Naive B cell (primary cell): ENCODE data around the gene COL25A1. TPM values are rescaled to one million over a fixed set of nuclear protein-coding genes. Genes with fewer than 3 reads are reported as not detected.
"Not testable (repeated sequence)": the region's sequence is repeated elsewhere in the genome, so short reads cannot be mapped to it uniquely, and the experiment has no call there.

Source experiments
- ATAC-seq, 2 donors: fragments of 150-1000 bp; cut with Tn5 transposase; 2 replicates each; pipeline ENCODE4 v1.10.0; 2021; ENCODE audit warnings: low read depth in 2 of 2, mild to moderate bottlenecking in 2 of 2, moderate library complexity in 2 of 2
- DNase-seq: peaks from one replicate; pipeline ENCODE4 v3.0.0; 2022
- H3K27ac Mint-ChIP-seq, 6 donors: one replicate each; pipeline ENCODE4 v1.8.0; 2020 to 2022; ENCODE audit warnings: mild to moderate bottlenecking in 6 of 6, mixed read lengths in 6 of 6, moderate library complexity in 5 of 6, inconsistent platforms in 2 of 6
- H3K27me3 Mint-ChIP-seq, 3 donors: one replicate each; pipeline ENCODE4 v1.8.0; 2021 to 2022; ENCODE audit warnings: mixed read lengths in 3 of 3, mild to moderate bottlenecking in 1 of 3
- H3K36me3 Mint-ChIP-seq, 2 donors: one replicate each; pipeline ENCODE4 v1.8.0; 2020 to 2022; ENCODE audit warnings: mixed read lengths in 2 of 2, inconsistent platforms in 1 of 2, mild to moderate bottlenecking in 1 of 2
- H3K4me1 Mint-ChIP-seq, 3 donors: one replicate each; pipeline ENCODE4 v1.8.0; 2020 to 2022; ENCODE audit warnings: mixed read lengths in 3 of 3, inconsistent platforms in 1 of 3, mild to moderate bottlenecking in 1 of 3, moderate library complexity in 1 of 3
- H3K4me3 Mint-ChIP-seq, 8 donors: one replicate each; pipeline ENCODE4 v1.8.0; 2020 to 2022; ENCODE audit warnings: mild to moderate bottlenecking in 8 of 8, mixed read lengths in 8 of 8, moderate library complexity in 8 of 8, inconsistent platforms in 2 of 8
- H3K9me3 Mint-ChIP-seq, 7 donors: one replicate each; pipeline ENCODE4 v1.8.0; 2020 to 2022; ENCODE audit warnings: mixed read lengths in 7 of 7, mild to moderate bottlenecking in 5 of 7, inconsistent platforms in 2 of 7, moderate library complexity in 1 of 7
- polyA plus RNA-seq, 6 donors: library from polyadenylated mRNA; unstranded; fragments of 300-500 nt; fragmentation: Illumina TruSeq; gene quantifications; one replicate each; pipeline ENCODE4 v1.2.3, GENCODE V29; 2021; ENCODE audit warnings: low read depth in 6 of 6

COL25A1 gene
- polyA plus RNA-seq, 6 donors from 2014 or later = not detected

DNA sequence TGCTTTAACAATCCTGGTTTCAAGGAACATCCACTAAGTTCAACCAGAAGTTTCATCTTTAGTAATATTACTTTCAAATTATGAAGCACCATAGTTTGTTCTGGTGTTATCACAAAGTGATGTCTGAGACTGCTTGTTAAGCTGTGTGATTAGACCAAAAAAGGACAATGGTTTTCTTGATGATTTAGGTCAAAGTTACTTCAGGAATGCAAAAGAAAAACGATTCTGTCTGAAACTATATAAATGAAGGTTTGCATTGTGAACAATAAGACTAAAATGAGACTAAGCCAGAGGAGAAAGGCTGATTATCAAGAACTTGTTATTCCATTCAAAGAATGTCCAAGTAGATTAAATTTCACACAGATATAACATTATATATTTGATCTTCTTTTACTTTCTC is 417.2 kb downstream of the COL25A1 start:
- Mint-ChIP-seq H3K4me3 (no peak overlapping the region), H3K9me3 (no peaks in the 10 kb centered on the region), H3K27me3 (no peaks in the 10 kb centered on the region), H3K4me1 (no peaks in the 10 kb centered on the region), H3K36me3 (no peaks in the 10 kb centered on the region), H3K27ac (no peak overlapping the region)
- no peak for ATAC-seq
- DNase-seq = no peak

DNA sequence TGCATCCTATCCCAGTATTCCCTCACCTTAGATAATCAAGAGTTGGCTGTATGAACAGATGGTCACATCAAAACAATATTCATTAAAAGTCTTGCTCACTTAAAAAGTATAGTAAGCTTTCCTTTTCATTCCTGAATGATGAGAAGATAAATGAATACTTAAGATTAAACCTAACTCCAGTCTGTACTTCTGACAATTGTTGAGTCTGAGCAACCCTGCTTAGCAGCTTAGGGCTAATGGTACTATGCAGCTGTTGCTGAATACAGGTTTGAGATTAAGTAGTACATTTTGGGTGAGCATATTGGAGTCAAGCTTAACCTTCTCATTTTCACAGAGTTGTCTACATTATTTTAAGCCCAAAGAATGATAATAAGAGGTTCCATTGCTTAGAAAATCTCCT is 417.9 kb downstream of the COL25A1 start:
- H3K36me3 Mint-ChIP-seq = no peaks in the 10 kb centered on the region
- H3K27ac Mint-ChIP-seq = no peak overlapping the region
- no peaks in the 10 kb centered on the region for H3K27me3 Mint-ChIP-seq
- H3K4me3 Mint-ChIP-seq = no peak overlapping the region
- no peaks in the 10 kb centered on the region for H3K9me3 Mint-ChIP-seq
- no peak for ATAC-seq
- no peak for DNase-seq
- H3K4me1 Mint-ChIP-seq = no peaks in the 10 kb centered on the region

DNA sequence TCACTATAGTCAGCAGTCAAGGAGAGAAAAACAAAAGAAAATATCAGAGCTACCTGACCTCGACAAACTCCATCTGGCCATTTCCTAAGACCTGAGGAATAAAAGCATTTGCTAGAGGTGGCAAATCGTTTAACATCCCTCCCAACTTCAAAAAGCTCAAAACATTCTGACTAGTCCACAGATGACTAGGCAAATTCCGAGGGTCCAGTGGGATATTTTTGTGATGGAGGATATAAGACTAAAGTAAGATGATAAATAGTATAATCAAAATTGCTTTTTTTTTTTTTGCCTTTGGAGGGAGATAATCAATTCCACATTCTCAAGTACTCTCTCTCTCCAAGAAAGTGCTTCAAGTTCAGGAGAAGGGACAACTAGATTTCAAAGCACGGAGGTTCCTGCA is 420.5 kb downstream of the COL25A1 start:
- Mint-ChIP-seq H3K36me3 (no peaks in the 10 kb centered on the region), H3K27me3 (no peaks in the 10 kb centered on the region), H3K4me3 (no peak overlapping the region), H3K9me3 (no peaks in the 10 kb centered on the region), H3K4me1 (no peaks in the 10 kb centered on the region), H3K27ac (no peak overlapping the region)
- ATAC-seq = no peak
- DNase-seq = no peak

DNA sequence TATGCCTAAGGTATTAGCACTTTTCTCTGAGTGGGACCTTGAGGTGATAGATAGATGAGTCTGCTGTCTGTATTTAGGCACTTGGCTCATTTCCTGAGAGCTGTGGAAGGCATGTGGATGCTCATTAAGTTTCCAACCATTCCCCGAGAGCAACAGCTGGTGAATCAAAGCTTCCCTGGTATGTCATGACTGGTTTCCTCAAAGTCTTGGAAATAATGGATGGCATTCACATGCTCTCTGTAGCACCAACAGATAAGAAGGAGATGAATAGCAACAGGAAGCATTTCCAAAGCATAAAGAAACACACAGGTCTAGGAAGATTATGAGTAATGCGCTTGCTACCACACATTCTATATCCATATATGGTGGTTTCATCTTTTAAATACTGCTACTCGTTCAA is 421.3 kb downstream of the COL25A1 start:
- H3K4me1 Mint-ChIP-seq = no peaks in the 10 kb centered on the region

GRCh38 chr4:108878806-108879205 is 423.7 kb downstream of the COL25A1 start:
- no peak overlapping the region for H3K27ac Mint-ChIP-seq
- peaks cover 0 to 5% (median 0%) of the 10 kb centered on the region in 3 donors for H3K27me3 Mint-ChIP-seq
- DNase-seq = no peak
- H3K9me3 Mint-ChIP-seq = no peaks in the 10 kb centered on the region
- H3K36me3 Mint-ChIP-seq = no peaks in the 10 kb centered on the region
- no peak for ATAC-seq
- no peak overlapping the region for H3K4me3 Mint-ChIP-seq
- H3K4me1 Mint-ChIP-seq = no peaks in the 10 kb centered on the region

More for the DNA sequence above, 421.3 kb downstream of the COL25A1 start:
- no peaks in the 10 kb centered on the region for H3K36me3 Mint-ChIP-seq
- H3K4me3 Mint-ChIP-seq = no peak overlapping the region
- ATAC-seq = no peak
- H3K27me3 Mint-ChIP-seq = no peaks in the 10 kb centered on the region
- no peaks in the 10 kb centered on the region for H3K9me3 Mint-ChIP-seq
- H3K27ac Mint-ChIP-seq = no peak overlapping the region
- no peak for DNase-seq

- Mint-ChIP-seq H3K4me3 (no peak overlapping the region), H3K4me1 (no peaks in the 10 kb centered on the region), H3K27ac (no peak overlapping the region), H3K9me3 (no peaks in the 10 kb centered on the region), H3K36me3 (no peaks in the 10 kb centered on the region), H3K27me3 (peaks cover 0 to 5% (median 0%) of the 10 kb centered on the region in 3 donors)
- ATAC-seq (no peak), DNase-seq (no peak)
These were observed 424.6 kb downstream of the COL25A1 start for GRCh38 chr4:108877821-108878220.

DNA sequence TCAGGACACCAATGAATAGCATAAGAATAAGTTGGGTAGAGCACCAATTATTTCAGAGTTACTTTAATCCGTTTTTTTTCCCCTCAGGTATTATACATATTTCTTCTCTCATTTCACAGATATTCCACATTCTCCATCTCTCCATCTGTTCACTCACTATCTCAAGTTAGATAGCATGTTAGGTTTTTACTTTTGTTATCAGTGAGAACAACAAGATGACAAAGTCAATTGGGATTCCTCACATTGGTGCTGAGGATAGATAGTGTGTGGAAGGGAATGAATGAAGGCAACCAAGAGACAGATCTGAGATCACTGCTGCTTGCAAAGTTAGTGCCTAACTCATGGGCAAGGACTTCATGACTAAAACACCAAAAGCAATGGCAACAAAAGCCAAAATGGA is 427.7 kb downstream of the COL25A1 start:
- ATAC-seq (no peak), DNase-seq (no peak)
- Mint-ChIP-seq H3K27ac (no peak overlapping the region), H3K9me3 (no peaks in the 10 kb centered on the region), H3K27me3 (peaks cover 0 to 8% (median 0%) of the 10 kb centered on the region in 3 donors), H3K4me3 (no peak overlapping the region), H3K36me3 (no peaks in the 10 kb centered on the region), H3K4me1 (no peaks in the 10 kb centered on the region)

- H3K9me3 Mint-ChIP-seq, H3K4me1 Mint-ChIP-seq, DNase-seq, H3K4me3 Mint-ChIP-seq, H3K27ac Mint-ChIP-seq, ATAC-seq, H3K36me3 Mint-ChIP-seq: not testable (repeated sequence)
- H3K27me3 Mint-ChIP-seq = peaks cover 12 to 24% (median 20%) of the 10 kb centered on the region in 3 donors
These were observed 432.5 kb downstream of the COL25A1 start for GRCh38 chr4:108869970-108870369.

GRCh38 chr4:108868606-108869227 is 433.7 kb downstream of the COL25A1 start:
- no peak overlapping the region for H3K4me3 Mint-ChIP-seq
- no peak for ATAC-seq
- H3K4me1 Mint-ChIP-seq = no peaks in the 10 kb centered on the region
- no peak for DNase-seq
- H3K9me3 Mint-ChIP-seq = peaks cover 0 to 1% (median 0%) of the 10 kb centered on the region in 7 donors
- no peaks in the 10 kb centered on the region for H3K36me3 Mint-ChIP-seq
- H3K27me3 Mint-ChIP-seq = peaks cover 12 to 26% (median 24%) of the 10 kb centered on the region in 3 donors
- H3K27ac Mint-ChIP-seq = peak overlapping the region in 1 of 6 donors; percentile 34

DNA sequence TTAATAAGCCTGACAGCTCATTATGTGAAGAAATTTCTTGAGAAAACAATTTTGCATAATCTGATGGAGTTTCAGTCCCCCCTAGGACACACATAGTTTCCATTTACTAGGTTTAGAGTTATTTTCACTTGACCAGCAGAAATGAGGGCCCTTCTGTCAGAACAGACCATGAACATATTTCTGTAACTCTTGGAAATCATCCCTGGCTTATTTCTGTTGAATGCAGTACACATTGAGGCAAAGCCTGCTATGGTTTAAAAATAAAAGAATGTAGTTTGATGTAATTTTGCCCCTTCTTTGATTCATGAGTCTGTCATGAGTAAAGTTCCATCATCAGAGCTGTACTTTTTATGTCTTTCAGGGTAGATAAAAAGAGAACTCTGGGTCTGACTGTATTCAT is 435.0 kb downstream of the COL25A1 start:
- Mint-ChIP-seq H3K9me3 (peaks cover 0 to 1% (median 0%) of the 10 kb centered on the region in 7 donors), H3K27me3 (peaks cover 12 to 26% (median 24%) of the 10 kb centered on the region in 3 donors), H3K4me1 (no peaks in the 10 kb centered on the region), H3K36me3 (no peaks in the 10 kb centered on the region), H3K4me3 (no peak overlapping the region), H3K27ac (no peak overlapping the region)
- ATAC-seq = no peak
- DNase-seq = no peak

GRCh38 chr4:108861334-108861733 is 441.1 kb downstream of the COL25A1 start:
- no peak overlapping the region for H3K27ac Mint-ChIP-seq
- H3K9me3 Mint-ChIP-seq = peaks cover 0 to 1% (median 0%) of the 10 kb centered on the region in 7 donors
- ATAC-seq = no peak
- no peaks in the 10 kb centered on the region for H3K36me3 Mint-ChIP-seq
- no peaks in the 10 kb centered on the region for H3K4me1 Mint-ChIP-seq
- DNase-seq = no peak
- peaks cover 0 to 6% (median 5%) of the 10 kb centered on the region in 3 donors for H3K27me3 Mint-ChIP-seq
- no peak overlapping the region for H3K4me3 Mint-ChIP-seq

- Mint-ChIP-seq H3K36me3 (no peaks in the 10 kb centered on the region), H3K9me3 (peaks cover 0 to 3% (median 0%) of the 10 kb centered on the region in 7 donors), H3K27me3 (peaks cover 0 to 5% (median 0%) of the 10 kb centered on the region in 3 donors), H3K4me1 (peaks cover 9 to 12% (median 11%) of the 10 kb centered on the region in 3 donors), H3K4me3 (no peak overlapping the region), H3K27ac (no peak overlapping the region)
- ATAC-seq = no peak
- DNase-seq = no peak
These were observed 447.7 kb downstream of the COL25A1 start for GRCh38 chr4:108854786-108855185.

- no peak for ATAC-seq
- no peak overlapping the region for H3K4me3 Mint-ChIP-seq
These were observed 449.8 kb downstream of the COL25A1 start for GRCh38 chr4:108852691-108853090.

GRCh38 chr4:108851366-108851765 is 451.1 kb downstream of the COL25A1 start:
- peaks cover 0 to 3% (median 0%) of the 10 kb centered on the region in 7 donors for H3K9me3 Mint-ChIP-seq
- no peak overlapping the region for H3K4me3 Mint-ChIP-seq
- DNase-seq = no peak
- H3K4me1 Mint-ChIP-seq = peaks cover 13 to 20% (median 17%) of the 10 kb centered on the region in 3 donors
- no peak for ATAC-seq
- no peaks in the 10 kb centered on the region for H3K27me3 Mint-ChIP-seq
- no peak overlapping the region for H3K27ac Mint-ChIP-seq
- no peaks in the 10 kb centered on the region for H3K36me3 Mint-ChIP-seq

More at GRCh38 chr4:108852691-108853090, 449.8 kb downstream of the COL25A1 start:
- no peaks in the 10 kb centered on the region for H3K27me3 Mint-ChIP-seq
- no peak for DNase-seq
- peaks cover 0 to 3% (median 0%) of the 10 kb centered on the region in 7 donors for H3K9me3 Mint-ChIP-seq
- no peak overlapping the region for H3K27ac Mint-ChIP-seq
- H3K36me3 Mint-ChIP-seq = no peaks in the 10 kb centered on the region
- peaks cover 13 to 20% (median 17%) of the 10 kb centered on the region in 3 donors for H3K4me1 Mint-ChIP-seq
